H1 (cell line): ENCODE data around the gene SHISA6. TPM values are rescaled to one million over a fixed set of nuclear protein-coding genes. Genes with fewer than 3 reads are reported as not detected.

Experiments
- CTCF ChIA-PET: fragments of 300-600 bp; sonication (Branson Sonifier 250); formaldehyde crosslinking; loops from one replicate; lab custom pipeline; 2021; ENCODE audit not compliant: partially characterized antibody; lab: Charles Lee
- POLR2A ChIA-PET: fragments of 300-600 bp; sonication (Branson Sonifier 250); formaldehyde crosslinking; loops from one replicate; lab custom pipeline; 2021; ENCODE audit warnings: inconsistent platforms; ENCODE audit not compliant: partially characterized antibody; lab: Charles Lee
- DNase-seq, 2 experiments: peaks; one replicate each; pipeline versions ENCODE4 v3.0.0 to v3.0.0-alpha.2; 2010 to 2022; ENCODE audit warnings: low spot score in 2 of 2, low read depth in 1 of 2, mixed read lengths in 1 of 2
- FAIRE-seq: peaks from 2 replicates; lab custom pipeline; 2011; peaks lifted over from hg19 to GRCh38; lab: Jason Lieb, UNC
- H2AFZ ChIP-seq: 2 replicates; pipeline ENCODE4 v1.8.1; 2012; ENCODE audit warnings: low read length, inconsistent platforms
- H2AK5ac ChIP-seq: 2 replicates; pipeline ENCODE4 v1.6.1; 2013; ENCODE audit warnings: low read depth, low read length
- H2BK120ac ChIP-seq: replicated peaks from 2 replicates; pipeline ENCODE3; 2013; ENCODE audit warnings: low read depth, low read length, inconsistent platforms
- H2BK12ac ChIP-seq: 2 replicates; pipeline ENCODE4 v1.6.1; 2013; ENCODE audit warnings: low read depth, low read length
- H2BK15ac ChIP-seq: 2 replicates; pipeline ENCODE4 v1.6.1; 2013; ENCODE audit warnings: low read length
- H2BK20ac ChIP-seq: 2 replicates; pipeline ENCODE4 v1.6.1; 2013; ENCODE audit warnings: low read length
- H2BK5ac ChIP-seq: 2 replicates; pipeline ENCODE4 v1.6.1; 2013; ENCODE audit warnings: low read depth, low read length
- H3K14ac ChIP-seq: 2 replicates; pipeline ENCODE4 v1.6.1; 2013; ENCODE audit warnings: inconsistent platforms; ENCODE audit not compliant: insufficient read length
- H3K18ac ChIP-seq: 2 replicates; pipeline ENCODE4 v1.6.1; 2013; ENCODE audit warnings: low read length; ENCODE audit errors: extremely low read depth
- H3K23ac ChIP-seq: 2 replicates; pipeline ENCODE4 v1.6.1; 2013; ENCODE audit warnings: inconsistent platforms; ENCODE audit not compliant: insufficient read length
- H3K23me2 ChIP-seq: 2 replicates; pipeline ENCODE4 v1.6.1; 2013; ENCODE audit warnings: low read depth, low read length
- H3K27ac ChIP-seq: 2 replicates; pipeline ENCODE4 v1.6.1; 2011; ENCODE audit warnings: low read depth, low read length, inconsistent platforms
- H3K27me3 ChIP-seq, 4 experiments: replicated peaks in 1 of 4; 1 replicate in 1 of 4; 2 replicates in 3 of 4; pipeline versions ENCODE4 v1.6.1 to v1.8.1; 2011 to 2013; ENCODE audit warnings: low read length in 3 of 4, mild to moderate bottlenecking in 3 of 4, inconsistent platforms in 2 of 4, mixed read lengths in 2 of 4, moderate library complexity in 1 of 4; ENCODE audit not compliant: control insufficient read depth in 3 of 4, insufficient read depth in 3 of 4; ENCODE audit errors: extremely low read depth in 1 of 4
- H3K36me3 ChIP-seq, 4 experiments: 2 replicates each; pipeline versions ENCODE4 v1.6.1 to v1.8.1; 2011 to 2013; ENCODE audit warnings: mild to moderate bottlenecking in 4 of 4, low read length in 3 of 4, moderate library complexity in 2 of 4, control low read depth in 1 of 4, inconsistent platforms in 1 of 4; ENCODE audit not compliant: insufficient read depth in 4 of 4, control insufficient read depth in 2 of 4
- H3K4ac ChIP-seq: replicated peaks from 2 replicates; pipeline ENCODE3; 2013; ENCODE audit warnings: low read length, low read depth, mixed read lengths, inconsistent platforms; ENCODE audit not compliant: insufficient read length
- H3K4me1 ChIP-seq, 4 experiments: replicated peaks in 1 of 4; 1 replicate in 1 of 4; 2 replicates in 3 of 4; pipeline versions ENCODE4 v1.6.1 to v1.8.1; 2011 to 2013; ENCODE audit warnings: low read length in 3 of 4, inconsistent platforms in 2 of 4, mixed read lengths in 1 of 4; ENCODE audit not compliant: insufficient read depth in 4 of 4, control insufficient read depth in 3 of 4
- H3K4me2 ChIP-seq, 2 experiments: 2 replicates each; pipeline versions ENCODE4 v1.6.1 to v1.8.1; 2011 to 2013; ENCODE audit warnings: low read depth in 2 of 2, low read length in 2 of 2, control low read depth in 1 of 2, inconsistent platforms in 1 of 2, mild to moderate bottlenecking in 1 of 2; ENCODE audit not compliant: insufficient read depth in 1 of 2
- H3K4me3 ChIP-seq, 4 experiments: fragments of 200-600, 300-600 bp in 1 of 4; sonication (generic), shearing (Covaris generic), sonication (Bioruptor Twin) in 1 of 4; 2 replicates each; pipeline versions ENCODE4 v1.5.1 to v1.8.1; 2011 to 2016; ENCODE audit warnings: low read length in 4 of 4, low read depth in 3 of 4, control low read depth in 2 of 4, inconsistent platforms in 2 of 4, mild to moderate bottlenecking in 2 of 4, mixed read lengths in 1 of 4, moderate library complexity in 1 of 4; ENCODE audit not compliant: insufficient read depth in 2 of 4; ENCODE audit errors: extremely low read depth in 1 of 4
- H3K56ac ChIP-seq: replicated peaks from 2 replicates; pipeline ENCODE3; 2013; ENCODE audit warnings: low read depth, mild to moderate bottlenecking, mixed read lengths, low read length, inconsistent platforms; ENCODE audit not compliant: insufficient read length
- H3K79me1 ChIP-seq: 2 replicates; pipeline ENCODE4 v1.6.1; 2013; ENCODE audit warnings: low read depth, low read length, control low read depth
- H3K79me2 ChIP-seq, 2 experiments: 2 replicates each; pipeline versions ENCODE4 v1.6.1 to v1.8.1; 2012 to 2013; ENCODE audit warnings: low read length in 2 of 2, mild to moderate bottlenecking in 2 of 2, inconsistent platforms in 1 of 2; ENCODE audit not compliant: insufficient read depth in 2 of 2, control insufficient read depth in 1 of 2
- H3K9ac ChIP-seq, 4 experiments: replicated peaks in 1 of 4; 1 replicate in 1 of 4; 2 replicates in 3 of 4; pipeline versions ENCODE4 v1.6.1 to v1.8.1; 2011 to 2013; ENCODE audit warnings: low read depth in 3 of 4, low read length in 3 of 4, control low read depth in 2 of 4, mild to moderate bottlenecking in 2 of 4, moderate library complexity in 2 of 4, inconsistent platforms in 1 of 4; ENCODE audit errors: extremely low read depth in 1 of 4
- H3K9me3 ChIP-seq, 2 experiments: 2 replicates each; pipeline versions ENCODE4 v1.6.1 to v1.8.1; 2012 to 2013; ENCODE audit warnings: mild to moderate bottlenecking in 2 of 2, moderate library complexity in 2 of 2, control low read depth in 1 of 2, inconsistent platforms in 1 of 2, low read depth in 1 of 2, low read length in 1 of 2, mixed read lengths in 1 of 2; ENCODE audit not compliant: insufficient read depth in 2 of 2
- H4K20me1 ChIP-seq, 2 experiments: replicated peaks in 1 of 2; 2 replicates each; pipeline versions ENCODE3 to v1.8.1; 2011 to 2013; ENCODE audit warnings: inconsistent platforms in 2 of 2, low read length in 2 of 2, mild to moderate bottlenecking in 1 of 2; ENCODE audit not compliant: insufficient read depth in 2 of 2, control insufficient read depth in 1 of 2
- H4K5ac ChIP-seq: 2 replicates; pipeline ENCODE4 v1.6.1; 2013; ENCODE audit warnings: low read length, low read depth, mixed read lengths, inconsistent platforms; ENCODE audit not compliant: insufficient read length
- H4K8ac ChIP-seq: 2 replicates; pipeline ENCODE4 v1.8.0; 2013; ENCODE audit warnings: mild to moderate bottlenecking, moderate library complexity, low read length, inconsistent platforms; ENCODE audit not compliant: insufficient read depth; ENCODE audit errors: extremely low read depth
- H4K91ac ChIP-seq: replicated peaks from 2 replicates; pipeline ENCODE3; 2013; ENCODE audit warnings: low read length, mixed read lengths, inconsistent platforms; ENCODE audit not compliant: insufficient read length
- GABPA ChIP-seq: IDR thresholded peaks from 2 replicates; pipeline ENCODE4 v1.6.1; 2011; ENCODE audit warnings: mild to moderate bottlenecking, low read length, moderate library complexity, borderline replicate concordance; ENCODE audit not compliant: insufficient read depth
- JUN ChIP-seq: IDR thresholded peaks from 2 replicates; pipeline ENCODE4 v1.6.1; 2011; ENCODE audit warnings: low read depth, mild to moderate bottlenecking, improper control_type of control experiment, low read length
- MAX ChIP-seq: IDR thresholded peaks from 2 replicates; pipeline ENCODE4 v1.6.1; 2012; ENCODE audit warnings: inconsistent platforms
- PHF8 ChIP-seq: fragments of 200-600 bp; sonication (generic); conservative IDR thresholded peaks from 2 replicates; pipeline ENCODE4 v1.7.1; 2012; ENCODE audit warnings: low read depth, mild to moderate bottlenecking, inconsistent platforms, low read length, moderate library complexity
- POLR2A ChIP-seq, 2 experiments: IDR thresholded peaks; 1 replicate in 1 of 2; 2 replicates in 1 of 2; pipeline ENCODE4 v1.6.1; 2011; ENCODE audit warnings: low read depth in 2 of 2, low read length in 2 of 2, mild to moderate bottlenecking in 2 of 2; ENCODE audit errors: control extremely low read depth in 1 of 2
- RAD21 ChIP-seq, 2 experiments: IDR thresholded peaks in 1 of 2; conservative IDR thresholded peaks in 1 of 2; 2 replicates each; pipeline ENCODE4 v1.6.1; 2011; ENCODE audit warnings: low read depth in 2 of 2, low read length in 2 of 2, improper control_type of control experiment in 1 of 2, inconsistent platforms in 1 of 2, mild to moderate bottlenecking in 1 of 2, moderate library complexity in 1 of 2
- SIRT6 ChIP-seq: IDR thresholded peaks from one replicate; pipeline ENCODE4 v1.7.1; 2012; ENCODE audit warnings: low read length, inconsistent platforms
- SP2 ChIP-seq: IDR thresholded peaks from 2 replicates; pipeline ENCODE4 v1.6.1; 2012; ENCODE audit warnings: mild to moderate bottlenecking, low read length, inconsistent platforms
- SRF ChIP-seq: IDR thresholded peaks from 2 replicates; pipeline ENCODE4 v1.6.1; 2011; ENCODE audit warnings: mild to moderate bottlenecking, low read depth, low read length, moderate library complexity
- WGBS, 2 experiments: shearing (Covaris generic) in 1 of 2; methylation state at CpG; one replicate each; pipeline versions ENCODE4 v1.1.6 to v1.1.7; 2013 to 2015; ENCODE audit warnings: low lambda C conversion rate in 2 of 2, mixed read lengths in 2 of 2, inconsistent platforms in 1 of 2, low coverage in 1 of 2, missing lambda C conversion rate in 1 of 2; ENCODE audit not compliant: insufficient replicate concordance in 2 of 2, insufficient coverage in 1 of 2, insufficient read length in 1 of 2; ENCODE audit errors: extremely low coverage in 1 of 2, missing lambda C conversion rate in 1 of 2; 5-methylcytosine and 5-hydroxymethylcytosine counted together
- polyA plus RNA-seq, 7 experiments: library from polyadenylated mRNA; depleted of rRNA in 3 of 7; stranded (reverse) in 5 of 7; unstranded in 2 of 7; fragments of >200 nt in 5 of 7; fragments of 200-250 nt in 2 of 7; gene quantifications; 1 replicate in 5 of 7; 2 replicates in 1 of 7; 4 replicates in 1 of 7; pipeline versions ENCODE4 v1.2.1 to v1.2.3, GENCODE V29; 2011 to 2013; ENCODE audit warnings: missing spikeins in 2 of 7, mixed read lengths in 2 of 7
- total RNA-seq: library from RNA; stranded (reverse); fragmentation: NEBNext Ultra II Directional; extraction: Animal tissue kit (Norgen Biotek cat#: 25700); gene quantifications from 2 replicates; pipeline ENCODE4 v1.2.1, GENCODE V29; 2021

The SHISA6 gene
- total and polyA plus RNA-seq, 2 of the 8 experiments (the other 6 are each of a cell fraction or from before 2014, with no cell fraction given) = 2.9 to 4.8 TPM

GRCh38 chr17:11554542-11554941 is 313.5 kb downstream of the SHISA6 start:
- WGBS, 2 experiments = 86% methylated on average over 5 of the region's 5 CpGs; no CpG with 5 or more reads in 1 of the 2 experiments
- Histone ChIP-seq H2AK5ac (no peak overlapping the region), H3K4ac (no peak overlapping the region)
- TF ChIP-seq SRF = no peak
- no peak for TF ChIP-seq POLR2A (IDR thresholded peaks at IDR 0.05; ENCODE audit: control extremely low read depth in 1 of 2, low read depth in 2 of 2, low read length in 2 of 2)
- no peak for TF ChIP-seq GABPA
- no peak for TF ChIP-seq MAX
- TF ChIP-seq RAD21 (IDR thresholded peaks at IDR 0.05 in 1 of 2, conservative IDR thresholded peaks at IDR 0.05 in 1 of 2; ENCODE audit: low read depth in 2 of 2, low read length in 2 of 2) = no peak
- TF ChIP-seq JUN = no peak
- no peak for TF ChIP-seq PHF8
- TF ChIP-seq SIRT6 = no peak
- TF ChIP-seq SP2 = no peak

More at GRCh38 chr17:11554542-11554941, 313.5 kb downstream of the SHISA6 start:
- POLR2A ChIA-PET = interaction anchor here (0.6 kb wide), 1 partner anchor 774 kb away, joined by 3 read pairs; no protein-coding TSS in a partner anchor
- H2BK5ac ChIP-seq = no peak overlapping the region
- H3K4me3 ChIP-seq = no peak overlapping the region
- H3K4me1 ChIP-seq = peaks cover 0 to 3% (median 0%) of the 10 kb centered on the region in 4 experiments; a peak in 3 of 7 replicates
- no peak overlapping the region for H2BK15ac ChIP-seq
- no peaks in the 10 kb centered on the region for H3K9me3 ChIP-seq
- no peak overlapping the region for H2BK12ac ChIP-seq
- no peak overlapping the region for H4K5ac ChIP-seq
- CTCF ChIA-PET = interaction anchor here (0.6 to 1.6 kb wide), 2 partner anchors 379 to 679 kb away, joined by 3 to 7 read pairs; no protein-coding TSS in a partner anchor
- no peaks in the 10 kb centered on the region; the same call in 1 of the 2 replicates for H3K23me2 ChIP-seq
- no peaks in the 10 kb centered on the region for H3K79me1 ChIP-seq
- no peak overlapping the region for H2BK20ac ChIP-seq
- FAIRE-seq (no peak), DNase-seq (no peak)
- H3K23ac ChIP-seq = no peak overlapping the region
- H3K27me3 ChIP-seq = no peaks in the 10 kb centered on the region
- H3K56ac ChIP-seq = no peak overlapping the region
- H2BK120ac ChIP-seq = no peak overlapping the region
- no peak overlapping the region for H3K4me2 ChIP-seq
- no peak overlapping the region for H3K27ac ChIP-seq
- no peak overlapping the region for H3K9ac ChIP-seq
- no peak overlapping the region for H3K14ac ChIP-seq
- no peak overlapping the region for H4K8ac ChIP-seq
- H4K20me1 ChIP-seq = no peaks in the 10 kb centered on the region
- H2AFZ ChIP-seq = no peak overlapping the region
- H3K18ac ChIP-seq = no peak overlapping the region
- no peaks in the 10 kb centered on the region for H3K36me3 ChIP-seq
- no peak overlapping the region for H4K91ac ChIP-seq
- no peaks in the 10 kb centered on the region for H3K79me2 ChIP-seq
